ENCODE results near the gene FAHD1. TPM values are rescaled to one million over a fixed set of nuclear protein-coding genes. Genes with fewer than 3 reads are reported as not detected.

The FAHD1 gene
- total and polyA plus RNA-seq, 4 donors: 42.7 to 84.2 (median 61.4) TPM

- Histone ChIP-seq H3K4me1 (ENCODE audit: control insufficient read depth in 4 of 4, insufficient read depth in 4 of 4, low read length in 3 of 4) (peaks cover 11 to 81% (median 68%) of the 10 kb centered on the region in 4 donors), H3K27ac (ENCODE audit: low read depth in 1 of 2, low read length in 2 of 2) (peak overlapping the region in 1 of 2 donors; percentile 83), H3K27me3 (ENCODE audit: control insufficient read depth in 4 of 4, insufficient read depth in 4 of 4, low read length in 3 of 4) (no peaks in the 10 kb centered on the region), H3K9ac (ENCODE audit: low read depth in 1 of 2, low read length in 2 of 2) (peak overlapping the region in 1 of 2 donors; percentile 26), H3K4me3 (ENCODE audit: low read depth in 1 of 3, low read length in 3 of 3) (peak overlapping the region in 1 of 3 donors; percentile 8), H3K36me3 (ENCODE audit: control insufficient read depth in 4 of 4, insufficient read depth in 3 of 4, low read depth in 1 of 4, low read length in 3 of 4) (peaks cover 10 to 20% (median 18%) of the 10 kb centered on the region in 4 donors), H3K9me3 (ENCODE audit: control insufficient read depth in 4 of 4, low read length in 3 of 4) (no peaks in the 10 kb centered on the region)
- no peak for TF ChIP-seq YY1 (IDR thresholded peaks at IDR 0.05)
- peak in 1 of 2 donors; percentile 13 for TF ChIP-seq GABPA (IDR thresholded peaks at IDR 0.05 in 1 of 2, conservative IDR thresholded peaks at IDR 0.05 in 1 of 2)
- no peak for TF ChIP-seq NR2F2 (IDR thresholded peaks at IDR 0.05)
- peak; percentile 64 to 65 for TF ChIP-seq RAD21 (IDR thresholded peaks at IDR 0.05)
- TF ChIP-seq JUND (IDR thresholded peaks at IDR 0.05): no peak
- TF ChIP-seq, protein P1, sequence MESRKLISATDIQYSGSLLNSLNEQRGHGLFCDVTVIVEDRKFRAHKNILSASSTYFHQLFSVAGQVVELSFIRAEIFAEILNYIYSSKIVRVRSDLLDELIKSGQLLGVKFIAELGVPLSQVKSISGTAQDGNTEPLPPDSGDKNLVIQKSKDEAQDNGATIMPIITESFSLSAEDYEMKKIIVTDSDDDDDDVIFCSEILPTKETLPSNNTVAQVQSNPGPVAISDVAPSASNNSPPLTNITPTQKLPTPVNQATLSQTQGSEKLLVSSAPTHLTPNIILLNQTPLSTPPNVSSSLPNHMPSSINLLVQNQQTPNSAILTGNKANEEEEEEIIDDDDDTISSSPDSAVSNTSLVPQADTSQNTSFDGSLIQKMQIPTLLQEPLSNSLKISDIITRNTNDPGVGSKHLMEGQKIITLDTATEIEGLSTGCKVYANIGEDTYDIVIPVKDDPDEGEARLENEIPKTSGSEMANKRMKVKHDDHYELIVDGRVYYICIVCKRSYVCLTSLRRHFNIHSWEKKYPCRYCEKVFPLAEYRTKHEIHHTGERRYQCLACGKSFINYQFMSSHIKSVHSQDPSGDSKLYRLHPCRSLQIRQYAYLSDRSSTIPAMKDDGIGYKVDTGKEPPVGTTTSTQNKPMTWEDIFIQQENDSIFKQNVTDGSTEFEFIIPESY (IDR thresholded peaks at IDR 0.05): no peak
- peak; percentile 29 for TF ChIP-seq CTCF (IDR thresholded peaks at IDR 0.05; ENCODE audit: low read depth, low read length, missing input control)
- TF ChIP-seq TAF1 (conservative IDR thresholded peaks at IDR 0.05): no peak
- peak; percentile 75 for DNase-seq (ENCODE audit: low spot score)
- 32% methylated on average over 9 of the region's 9 CpGs for WGBS
Observed at GRCh38 chr16:1823821-1824220, 3.2 kb upstream of the FAHD1 start.

DNA sequence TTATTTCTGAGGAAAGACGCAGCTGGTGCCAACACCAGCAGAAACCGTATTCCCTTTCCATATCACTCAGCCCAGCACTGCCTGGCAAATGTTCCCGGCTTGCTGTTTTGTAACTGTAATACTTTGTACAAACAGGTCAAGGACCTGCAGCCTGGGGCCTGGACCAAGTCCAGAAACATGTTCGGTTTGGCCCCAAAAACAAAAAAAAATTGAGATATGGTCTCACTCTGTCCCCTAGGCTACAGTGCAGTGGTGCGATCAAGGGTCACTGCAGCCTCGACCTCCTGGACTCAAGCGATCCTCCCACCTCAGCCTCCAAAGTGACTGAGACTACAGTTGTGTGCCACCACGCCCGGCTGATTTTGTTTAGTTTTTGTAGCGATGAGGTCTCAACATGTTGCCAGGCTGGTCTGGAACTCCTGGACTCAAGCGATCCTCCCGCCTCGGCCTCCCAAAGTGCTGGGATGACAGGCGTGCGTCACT is 1.6 kb upstream of the FAHD1 start:
- no peaks in the 10 kb centered on the region for H3K9me3 ChIP-seq (ENCODE audit: control insufficient read depth in 4 of 4, low read length in 3 of 4)
- H3K9ac ChIP-seq (ENCODE audit: low read depth in 1 of 2, low read length in 2 of 2): peak overlapping the region; percentile 26 to 77
- peaks cover 10 to 14% (median 12%) of the 10 kb centered on the region in 4 donors for H3K36me3 ChIP-seq (ENCODE audit: control insufficient read depth in 4 of 4, insufficient read depth in 3 of 4, low read depth in 1 of 4, low read length in 3 of 4)
- H3K4me1 ChIP-seq (ENCODE audit: control insufficient read depth in 4 of 4, insufficient read depth in 4 of 4, low read length in 3 of 4): peaks cover 11 to 81% (median 64%) of the 10 kb centered on the region in 4 donors
- peak overlapping the region; percentile 77 to 91 (median 82) for H3K4me3 ChIP-seq (ENCODE audit: low read depth in 1 of 3, low read length in 3 of 3)
- TF ChIP-seq, protein P2, sequence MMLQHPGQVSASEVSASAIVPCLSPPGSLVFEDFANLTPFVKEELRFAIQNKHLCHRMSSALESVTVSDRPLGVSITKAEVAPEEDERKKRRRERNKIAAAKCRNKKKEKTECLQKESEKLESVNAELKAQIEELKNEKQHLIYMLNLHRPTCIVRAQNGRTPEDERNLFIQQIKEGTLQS (IDR thresholded peaks at IDR 0.05): no peak
- TF ChIP-seq, protein P3, sequence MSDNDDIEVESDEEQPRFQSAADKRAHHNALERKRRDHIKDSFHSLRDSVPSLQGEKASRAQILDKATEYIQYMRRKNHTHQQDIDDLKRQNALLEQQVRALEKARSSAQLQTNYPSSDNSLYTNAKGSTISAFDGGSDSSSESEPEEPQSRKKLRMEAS (IDR thresholded peaks at IDR 0.05): peak; percentile 69
- TF ChIP-seq NR2F2 (IDR thresholded peaks at IDR 0.05) (no peak), RAD21 (IDR thresholded peaks at IDR 0.05) (peak; percentile 26 to 36), FOXA2 (IDR thresholded peaks at IDR 0.05) (no peak), JUND (IDR thresholded peaks at IDR 0.05) (peak in 1 of 2 donors; percentile 40), TAF1 (conservative IDR thresholded peaks at IDR 0.05) (peak; percentile 51), EGR1 (IDR thresholded peaks at IDR 0.05; ENCODE audit: low read depth in 2 of 2) (peak in 1 of 2 donors; percentile 41), RXRA (IDR thresholded peaks at IDR 0.05) (peak; percentile 90), HNF4G (IDR thresholded peaks at IDR 0.05) (peak; percentile 65), CTCF (IDR thresholded peaks at IDR 0.05; ENCODE audit: low read depth, low read length, missing input control) (no peak), HNF4A (conservative IDR thresholded peaks at IDR 0.05) (peak; percentile 93), FOXA1 (IDR thresholded peaks at IDR 0.05) (no peak), SP1 (IDR thresholded peaks at IDR 0.05) (peak; percentile 62), GABPA (IDR thresholded peaks at IDR 0.05 in 1 of 2, conservative IDR thresholded peaks at IDR 0.05 in 1 of 2) (peak in 1 of 2 donors; percentile 44), YY1 (IDR thresholded peaks at IDR 0.05) (peak; percentile 48)
- TF ChIP-seq, protein P4, sequence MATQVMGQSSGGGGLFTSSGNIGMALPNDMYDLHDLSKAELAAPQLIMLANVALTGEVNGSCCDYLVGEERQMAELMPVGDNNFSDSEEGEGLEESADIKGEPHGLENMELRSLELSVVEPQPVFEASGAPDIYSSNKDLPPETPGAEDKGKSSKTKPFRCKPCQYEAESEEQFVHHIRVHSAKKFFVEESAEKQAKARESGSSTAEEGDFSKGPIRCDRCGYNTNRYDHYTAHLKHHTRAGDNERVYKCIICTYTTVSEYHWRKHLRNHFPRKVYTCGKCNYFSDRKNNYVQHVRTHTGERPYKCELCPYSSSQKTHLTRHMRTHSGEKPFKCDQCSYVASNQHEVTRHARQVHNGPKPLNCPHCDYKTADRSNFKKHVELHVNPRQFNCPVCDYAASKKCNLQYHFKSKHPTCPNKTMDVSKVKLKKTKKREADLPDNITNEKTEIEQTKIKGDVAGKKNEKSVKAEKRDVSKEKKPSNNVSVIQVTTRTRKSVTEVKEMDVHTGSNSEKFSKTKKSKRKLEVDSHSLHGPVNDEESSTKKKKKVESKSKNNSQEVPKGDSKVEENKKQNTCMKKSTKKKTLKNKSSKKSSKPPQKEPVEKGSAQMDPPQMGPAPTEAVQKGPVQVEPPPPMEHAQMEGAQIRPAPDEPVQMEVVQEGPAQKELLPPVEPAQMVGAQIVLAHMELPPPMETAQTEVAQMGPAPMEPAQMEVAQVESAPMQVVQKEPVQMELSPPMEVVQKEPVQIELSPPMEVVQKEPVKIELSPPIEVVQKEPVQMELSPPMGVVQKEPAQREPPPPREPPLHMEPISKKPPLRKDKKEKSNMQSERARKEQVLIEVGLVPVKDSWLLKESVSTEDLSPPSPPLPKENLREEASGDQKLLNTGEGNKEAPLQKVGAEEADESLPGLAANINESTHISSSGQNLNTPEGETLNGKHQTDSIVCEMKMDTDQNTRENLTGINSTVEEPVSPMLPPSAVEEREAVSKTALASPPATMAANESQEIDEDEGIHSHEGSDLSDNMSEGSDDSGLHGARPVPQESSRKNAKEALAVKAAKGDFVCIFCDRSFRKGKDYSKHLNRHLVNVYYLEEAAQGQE (IDR thresholded peaks at IDR 0.05): no peak
- TF ChIP-seq, protein P1 (IDR thresholded peaks at IDR 0.05): no peak
- 25% methylated on average over 15 of the region's 15 CpGs for WGBS
- no peaks in the 10 kb centered on the region for H3K27me3 ChIP-seq (ENCODE audit: control insufficient read depth in 4 of 4, insufficient read depth in 4 of 4, low read length in 3 of 4)
- H3K27ac ChIP-seq (ENCODE audit: low read depth in 1 of 2, low read length in 2 of 2): peak overlapping the region; percentile 83 to 94
- DNase-seq (ENCODE audit: low spot score): peak; percentile 47

All from liver (tissue), 9 donors.